ENCODE data around the gene DNAH3. TPM values are rescaled to one million over a fixed set of nuclear protein-coding genes. Genes with fewer than 3 reads are reported as not detected.
"Not testable (repeated sequence)": the region's sequence is repeated elsewhere in the genome, so short reads cannot be mapped to it uniquely, and the experiment has no call there.

The DNAH3 gene
- total RNA-seq (2014; rRNA removed; shearing (Covaris generic)), result 0.90 and 1.0 TPM in 2 replicates

GRCh38 chr16:21150375-21151001 lies at the start of gene DNAH3:
Gene DNAH3 (minus strand): TSS chr16:21150846. CDS start chr16:21150319, 527 bp downstream.
- DNase-seq, result no peak
- Histone ChIP-seq H3K4me3 (ENCODE audit: insufficient read depth, low read depth, low read length) (no peak within 1 kb of the TSS), H3K36me3 (replicated peaks; ENCODE audit: control insufficient read depth, insufficient read depth, low read length) (no peaks in the 10 kb centered on the region), H3K27me3 (ENCODE audit: control insufficient read depth, insufficient read depth, low read length) (no peaks in the 10 kb centered on the region)

GRCh38 chr16:21199607-21200218 lies 49.1 kb upstream of the DNAH3 start:
- Histone ChIP-seq H3K4me3 (ENCODE audit: insufficient read depth, low read depth, low read length) (no peak overlapping the region), H3K27me3 (ENCODE audit: control insufficient read depth, insufficient read depth, low read length) (no peaks in the 10 kb centered on the region), H3K36me3 (replicated peaks; ENCODE audit: control insufficient read depth, insufficient read depth, low read length) (no peaks in the 10 kb centered on the region)
- no peak for DNase-seq

- DNase-seq, result no peak
- Histone ChIP-seq H3K27me3 (ENCODE audit: control insufficient read depth, insufficient read depth, low read length) (no peaks in the 10 kb centered on the region), H3K36me3 (replicated peaks; ENCODE audit: control insufficient read depth, insufficient read depth, low read length) (no peaks in the 10 kb centered on the region), H3K4me3 (ENCODE audit: insufficient read depth, low read depth, low read length) (no peak overlapping the region)
Observed at GRCh38 chr16:21197621-21198020, 47.0 kb upstream of the DNAH3 start.

GRCh38 chr16:21197112-21197511 lies 46.5 kb upstream of the DNAH3 start:
- no peaks in the 10 kb centered on the region for H3K36me3 ChIP-seq (replicated peaks; ENCODE audit: control insufficient read depth, insufficient read depth, low read length)
- no peaks in the 10 kb centered on the region for H3K27me3 ChIP-seq (ENCODE audit: control insufficient read depth, insufficient read depth, low read length)
- no peak overlapping the region for H3K4me3 ChIP-seq (ENCODE audit: insufficient read depth, low read depth, low read length)
- DNase-seq, result no peak

- not testable (repeated sequence) for H3K27me3 ChIP-seq (ENCODE audit: control insufficient read depth, insufficient read depth, low read length); H3K36me3 ChIP-seq (replicated peaks; ENCODE audit: control insufficient read depth, insufficient read depth, low read length); H3K4me3 ChIP-seq (ENCODE audit: insufficient read depth, low read depth, low read length); DNase-seq
Observed at GRCh38 chr16:21195330-21195729, 44.7 kb upstream of the DNAH3 start.

- no peak overlapping the region for H3K4me3 ChIP-seq (ENCODE audit: insufficient read depth, low read depth, low read length)
- no peaks in the 10 kb centered on the region for H3K36me3 ChIP-seq (replicated peaks; ENCODE audit: control insufficient read depth, insufficient read depth, low read length)
- no peak for DNase-seq
- no peaks in the 10 kb centered on the region for H3K27me3 ChIP-seq (ENCODE audit: control insufficient read depth, insufficient read depth, low read length)
Observed at GRCh38 chr16:21194771-21195301, 44.2 kb upstream of the DNAH3 start.

GRCh38 chr16:21192991-21193390 lies 42.3 kb upstream of the DNAH3 start:
- Histone ChIP-seq H3K36me3 (replicated peaks; ENCODE audit: control insufficient read depth, insufficient read depth, low read length) (no peaks in the 10 kb centered on the region), H3K4me3 (ENCODE audit: insufficient read depth, low read depth, low read length) (no peak overlapping the region), H3K27me3 (ENCODE audit: control insufficient read depth, insufficient read depth, low read length) (no peaks in the 10 kb centered on the region; the same call in none of the 2 replicates)
- no peak for DNase-seq

GRCh38 chr16:21190599-21190998 lies 40.0 kb upstream of the DNAH3 start:
- Histone ChIP-seq H3K27me3 (ENCODE audit: control insufficient read depth, insufficient read depth, low read length) (no peaks in the 10 kb centered on the region; the same call in none of the 2 replicates), H3K36me3 (replicated peaks; ENCODE audit: control insufficient read depth, insufficient read depth, low read length) (no peaks in the 10 kb centered on the region), H3K4me3 (ENCODE audit: insufficient read depth, low read depth, low read length) (no peak overlapping the region)
- no peak for DNase-seq

- Histone ChIP-seq H3K27me3 (ENCODE audit: control insufficient read depth, insufficient read depth, low read length) (no peaks in the 10 kb centered on the region; the same call in none of the 2 replicates), H3K4me3 (ENCODE audit: insufficient read depth, low read depth, low read length) (no peak overlapping the region), H3K36me3 (replicated peaks; ENCODE audit: control insufficient read depth, insufficient read depth, low read length) (no peaks in the 10 kb centered on the region)
- DNase-seq, result no peak
Observed at GRCh38 chr16:21190013-21190412, 39.4 kb upstream of the DNAH3 start.

GRCh38 chr16:21189311-21189710 lies 38.7 kb upstream of the DNAH3 start:
- Histone ChIP-seq H3K27me3 (ENCODE audit: control insufficient read depth, insufficient read depth, low read length) (no peaks in the 10 kb centered on the region; the same call in none of the 2 replicates), H3K36me3 (replicated peaks; ENCODE audit: control insufficient read depth, insufficient read depth, low read length) (no peaks in the 10 kb centered on the region), H3K4me3 (ENCODE audit: insufficient read depth, low read depth, low read length) (no peak overlapping the region)
- DNase-seq, result no peak

- no peak for DNase-seq
- no peak overlapping the region for H3K4me3 ChIP-seq (ENCODE audit: insufficient read depth, low read depth, low read length)
- H3K36me3 ChIP-seq (replicated peaks; ENCODE audit: control insufficient read depth, insufficient read depth, low read length), result peaks cover 7% of the 10 kb centered on the region
- no peaks in the 10 kb centered on the region; the same call in none of the 2 replicates for H3K27me3 ChIP-seq (ENCODE audit: control insufficient read depth, insufficient read depth, low read length)
Observed at GRCh38 chr16:21186326-21186691, 35.7 kb upstream of the DNAH3 start.

GRCh38 chr16:21185659-21186325 lies 35.1 kb upstream of the DNAH3 start:
- Histone ChIP-seq H3K4me3 (ENCODE audit: insufficient read depth, low read depth, low read length) (no peak overlapping the region), H3K27me3 (ENCODE audit: control insufficient read depth, insufficient read depth, low read length) (no peaks in the 10 kb centered on the region; the same call in none of the 2 replicates), H3K36me3 (replicated peaks; ENCODE audit: control insufficient read depth, insufficient read depth, low read length) (peaks cover 11% of the 10 kb centered on the region)
- DNase-seq, result no peak

- H3K27me3 ChIP-seq (ENCODE audit: control insufficient read depth, insufficient read depth, low read length), result no peaks in the 10 kb centered on the region; the same call in none of the 2 replicates
- no peak overlapping the region for H3K4me3 ChIP-seq (ENCODE audit: insufficient read depth, low read depth, low read length)
- DNase-seq, result no peak
- peaks cover 13% of the 10 kb centered on the region for H3K36me3 ChIP-seq (replicated peaks; ENCODE audit: control insufficient read depth, insufficient read depth, low read length)
Observed at GRCh38 chr16:21184834-21185233, 34.2 kb upstream of the DNAH3 start.

GRCh38 chr16:21183995-21184394 lies 33.3 kb upstream of the DNAH3 start:
- Histone ChIP-seq H3K4me3 (ENCODE audit: insufficient read depth, low read depth, low read length) (no peak overlapping the region), H3K27me3 (ENCODE audit: control insufficient read depth, insufficient read depth, low read length) (no peaks in the 10 kb centered on the region; the same call in 1 of the 2 replicates), H3K36me3 (replicated peaks; ENCODE audit: control insufficient read depth, insufficient read depth, low read length) (peaks cover 18% of the 10 kb centered on the region)
- DNase-seq, result no peak

GRCh38 chr16:21179983-21180365 lies 29.3 kb upstream of the DNAH3 start:
- DNase-seq, result no peak
- Histone ChIP-seq H3K27me3 (ENCODE audit: control insufficient read depth, insufficient read depth, low read length) (no peaks in the 10 kb centered on the region), H3K36me3 (replicated peaks; ENCODE audit: control insufficient read depth, insufficient read depth, low read length) (peaks cover 22% of the 10 kb centered on the region), H3K4me3 (ENCODE audit: insufficient read depth, low read depth, low read length) (no peak overlapping the region)

Measured in H7 (cell line).